Colonic mucosa (tissue), 4 donors: ENCODE measurements around the gene SSUH2. TPM values are rescaled to one million over a fixed set of nuclear protein-coding genes. Genes with fewer than 3 reads are reported as not detected.

Experiments
- DNase-seq: peaks from one replicate; pipeline ENCODE4 v3.0.0-alpha.2; 2020
- H3K27ac ChIP-seq: fragments of 200-600 bp; one replicate; pipeline ENCODE4 v1.8.0; 2021
- H3K27me3 ChIP-seq: fragments of 200-600 bp; one replicate; pipeline ENCODE4 v1.8.0; 2021
- H3K36me3 ChIP-seq: fragments of 200-600 bp; one replicate; pipeline ENCODE4 v1.8.0; 2021
- H3K4me1 ChIP-seq: fragments of 200-600 bp; one replicate; pipeline ENCODE4 v1.8.0; 2021; ENCODE audit warnings: mild to moderate bottlenecking
- H3K4me3 ChIP-seq: fragments of 200-600 bp; one replicate; pipeline ENCODE4 v1.8.0; 2021
- H3K9ac ChIP-seq, 2 donors: one replicate each; pipeline ENCODE4 v1.7.0; 2013; ENCODE audit warnings: control low read depth in 2 of 2, low read depth in 2 of 2, low read length in 2 of 2
- H3K9me3 ChIP-seq: fragments of 200-600 bp; one replicate; pipeline ENCODE4 v1.8.0; 2021
- CTCF ChIP-seq: fragments of 200-600 bp; IDR thresholded peaks from one replicate; pipeline ENCODE4 v1.8.0; 2022; ENCODE audit warnings: antibody characterized with exemption, mild to moderate bottlenecking
- intact Hi-C: fragments of 100-400 bp; cut with DNase I; formaldehyde crosslinking; loops from one replicate; pipeline ENCODE4 v1.14.1; 2022
- total RNA-seq, 2 donors: library from RNA; stranded (reverse); fragmentation: NEBNext Ultra II Directional in 1 of 2; extraction: Animal tissue kit (Norgen Biotek cat#: 25700) in 1 of 2; gene quantifications; one replicate each; pipeline ENCODE4 v1.2.1, GENCODE V29; 2021
- donor health status: healthy.
- donor health status: DM: no; HTN: no; CAD: no.
- donor health status: DM: no; HTN: no; CAD: no.

Gene SSUH2
- total RNA-seq, 2 donors from 2014 or later, result 1.2 to 4.9 TPM

- no peak for TF ChIP-seq CTCF
- no peaks in the 10 kb centered on the region for H3K9me3 ChIP-seq
- no peaks in the 10 kb centered on the region for H3K27me3 ChIP-seq
- no peaks in the 10 kb centered on the region for H3K36me3 ChIP-seq
- H3K4me3 ChIP-seq, result no peak overlapping the region
- H3K4me1 ChIP-seq, result no peaks in the 10 kb centered on the region
- intact Hi-C loops, result no loop called here
- H3K9ac ChIP-seq, result no peak overlapping the region
- no peak overlapping the region for H3K27ac ChIP-seq
- DNase-seq, result no peak
Measured at GRCh38 chr3:8642001-8642400, 2.6 kb downstream of the SSUH2 start.

- no peak overlapping the region for H3K27ac ChIP-seq
- no peaks in the 10 kb centered on the region for H3K4me1 ChIP-seq
- no peak overlapping the region for H3K9ac ChIP-seq
- H3K36me3 ChIP-seq, result no peaks in the 10 kb centered on the region
- DNase-seq, result no peak
- H3K9me3 ChIP-seq, result no peaks in the 10 kb centered on the region
- H3K4me3 ChIP-seq, result no peak overlapping the region
- TF ChIP-seq CTCF, result no peak
- intact Hi-C loops, result no loop called here
- H3K27me3 ChIP-seq, result no peaks in the 10 kb centered on the region
Measured at GRCh38 chr3:8641472-8641871, 3.1 kb downstream of the SSUH2 start.

GRCh38 chr3:8640223-8640622 lies 4.4 kb downstream of the SSUH2 start:
- no peak for TF ChIP-seq CTCF
- Histone ChIP-seq H3K9ac (no peak overlapping the region), H3K4me3 (no peak overlapping the region), H3K27ac (no peak overlapping the region), H3K9me3 (no peaks in the 10 kb centered on the region), H3K27me3 (no peaks in the 10 kb centered on the region), H3K4me1 (no peaks in the 10 kb centered on the region), H3K36me3 (no peaks in the 10 kb centered on the region)
- DNase-seq, result no peak
- intact Hi-C loops, result no loop called here

- Histone ChIP-seq H3K9me3 (no peaks in the 10 kb centered on the region), H3K4me1 (no peaks in the 10 kb centered on the region), H3K27ac (no peak overlapping the region), H3K4me3 (no peak overlapping the region), H3K36me3 (no peaks in the 10 kb centered on the region), H3K27me3 (no peaks in the 10 kb centered on the region), H3K9ac (no peak overlapping the region)
- TF ChIP-seq CTCF, result no peak
- intact Hi-C loops, result no loop called here
- DNase-seq, result no peak
Measured at GRCh38 chr3:8639659-8640000, 5.0 kb downstream of the SSUH2 start.

- no peak for TF ChIP-seq CTCF
Measured at GRCh38 chr3:8638994-8639658, 5.5 kb downstream of the SSUH2 start.

More at GRCh38 chr3:8638994-8639658, 5.5 kb downstream of the SSUH2 start:
- Histone ChIP-seq H3K36me3 (no peaks in the 10 kb centered on the region), H3K4me3 (no peak overlapping the region), H3K4me1 (no peaks in the 10 kb centered on the region), H3K27me3 (no peaks in the 10 kb centered on the region), H3K9me3 (no peaks in the 10 kb centered on the region), H3K27ac (no peak overlapping the region), H3K9ac (no peak overlapping the region)
- DNase-seq, result no peak
- intact Hi-C loops, result no loop called here
